EH (cell line): ENCODE results near the gene KCNE3.

Experiments used
- DNase-seq: peaks from one replicate; pipeline ENCODE4 v3.0.0-alpha.2; 2015; ENCODE audit warnings: low read depth

Gene KCNE3

GRCh38 chr11:74466916-74467885 lies at the start of gene KCNE3:
KCNE3 (minus strand) TSS chr11:74467549; CDS start chr11:74457563, 9,986 bp downstream.
- peak; percentile 34 for DNase-seq

GRCh38 chr11:74507582-74507981 lies 40.2 kb upstream of the KCNE3 start:
- no peak for DNase-seq

- DNase-seq, result peak; percentile 10
Measured at GRCh38 chr11:74506823-74507222, 39.5 kb upstream of the KCNE3 start.

- no peak for DNase-seq
Measured at GRCh38 chr11:74505911-74506310, 38.6 kb upstream of the KCNE3 start.

GRCh38 chr11:74504100-74504691 lies 36.8 kb upstream of the KCNE3 start:
- no peak for DNase-seq

GRCh38 chr11:74494916-74495315 lies 27.6 kb upstream of the KCNE3 start:
- no peak for DNase-seq

- peak; percentile 72 for DNase-seq
Measured at GRCh38 chr11:74493791-74494630, 26.7 kb upstream of the KCNE3 start.

GRCh38 chr11:74492974-74493790 lies 25.8 kb upstream of the KCNE3 start, which contains the start of gene LIPT2:
LIPT2 (minus strand) TSS chr11:74493724; CDS start chr11:74493703, 21 bp downstream.
- peak; percentile 97 for DNase-seq

GRCh38 chr11:74492084-74492483 lies 24.7 kb upstream of the KCNE3 start:
- DNase-seq, result no peak

- no peak for DNase-seq
Measured at GRCh38 chr11:74490941-74491340, 23.6 kb upstream of the KCNE3 start.

- peak; percentile 27 for DNase-seq
Measured at GRCh38 chr11:74487875-74488274, 20.5 kb upstream of the KCNE3 start.

GRCh38 chr11:74485868-74486267 lies 18.5 kb upstream of the KCNE3 start:
- DNase-seq, result no peak

GRCh38 chr11:74480688-74481417 lies 13.5 kb upstream of the KCNE3 start:
- no peak for DNase-seq

- DNase-seq, result no peak
Measured at GRCh38 chr11:74479732-74480123, 12.4 kb upstream of the KCNE3 start.

GRCh38 chr11:74478877-74479731 lies 11.8 kb upstream of the KCNE3 start:
- no peak for DNase-seq

- no peak for DNase-seq
Measured at GRCh38 chr11:74476536-74476935, 9.2 kb upstream of the KCNE3 start.

GRCh38 chr11:74474316-74474715 lies 7.0 kb upstream of the KCNE3 start:
- DNase-seq, result no peak

GRCh38 chr11:74473382-74474173 lies 6.2 kb upstream of the KCNE3 start:
- no peak for DNase-seq
